IMR-90 (cell line): Measurements from ENCODE around the gene NDFIP2. TPM values are rescaled to one million over a fixed set of nuclear protein-coding genes. Genes with fewer than 3 reads are reported as not detected.

Experiments
- ATAC-seq: fragments of 200-7000 bp; cut with Tn5 transposase; 2 replicates; pipeline ENCODE4 v1.9.1; 2020; ENCODE audit warnings: low read depth, mild to moderate bottlenecking, moderate library complexity
- BruUV-seq: library from RNA; stranded (reverse); fragments of 400-500 nt; replicated peaks from 2 replicates; lab custom pipeline; 2021; lab: Mats Ljungman, UMichigan
- CTCF ChIA-PET: fragments of 300-600 bp; formaldehyde crosslinking; extraction: SDS; loops from one replicate; lab custom pipeline; 2021; ENCODE audit warnings: antibody characterized with exemption; lab: Yijun Ruan, JAX
- POLR2A ChIA-PET: fragments of 300-600 bp; sonication (Branson Sonifier 250); formaldehyde crosslinking; loops from one replicate; lab custom pipeline; 2022; ENCODE audit warnings: antibody characterized with exemption; ENCODE audit not compliant: unreplicated experiment; lab: Charles Lee
- DNase-seq: peaks from one replicate; pipeline ENCODE4 v3.0.0; 2013
- H2AFZ ChIP-seq: replicated peaks from 2 replicates; pipeline ENCODE3; 2013; ENCODE audit warnings: low read length, mild to moderate bottlenecking; ENCODE audit not compliant: poor library complexity
- H2AK5ac ChIP-seq: 2 replicates; pipeline ENCODE4 v1.6.1; 2013; ENCODE audit warnings: low read depth, low read length, inconsistent platforms
- H2AK9ac ChIP-seq: replicated peaks from 2 replicates; pipeline ENCODE3; 2013; ENCODE audit warnings: mild to moderate bottlenecking, low read depth, low read length, moderate library complexity; ENCODE audit not compliant: poor library complexity
- H2BK120ac ChIP-seq: 2 replicates; pipeline ENCODE4 v1.6.1; 2013; ENCODE audit warnings: low read depth, low read length, inconsistent platforms
- H2BK15ac ChIP-seq: 3 replicates; pipeline ENCODE4 v1.6.1; 2013; ENCODE audit warnings: low read depth, low read length, inconsistent platforms
- H2BK20ac ChIP-seq: 2 replicates; pipeline ENCODE4 v1.6.1; 2013; ENCODE audit warnings: low read depth, mild to moderate bottlenecking, inconsistent platforms, low read length, moderate library complexity
- H2BK5ac ChIP-seq: 2 replicates; pipeline ENCODE4 v1.6.1; 2013; ENCODE audit warnings: mild to moderate bottlenecking, low read depth, low read length, inconsistent platforms; ENCODE audit not compliant: poor library complexity, severe bottlenecking
- H3K14ac ChIP-seq: replicated peaks from 2 replicates; pipeline ENCODE4 v1.6.1; 2013; ENCODE audit warnings: low read depth, low read length, inconsistent platforms
- H3K18ac ChIP-seq: 2 replicates; pipeline ENCODE4 v1.6.1; 2013; ENCODE audit warnings: low read depth, low read length, control low read depth
- H3K23ac ChIP-seq: 2 replicates; pipeline ENCODE4 v1.6.1; 2013; ENCODE audit warnings: low read depth, low read length, inconsistent platforms
- H3K27ac ChIP-seq: 2 replicates; pipeline ENCODE4 v1.5.1; 2013; ENCODE audit warnings: mild to moderate bottlenecking, control low read depth, low read length; ENCODE audit not compliant: insufficient read depth
- H3K27me3 ChIP-seq: 2 replicates; pipeline ENCODE4 v1.6.1; 2013; ENCODE audit warnings: low read length; ENCODE audit not compliant: control insufficient read depth, insufficient read depth
- H3K36me3 ChIP-seq: 2 replicates; pipeline ENCODE4 v1.6.1; 2013; ENCODE audit warnings: low read length, mixed read lengths; ENCODE audit not compliant: control insufficient read depth, insufficient read depth
- H3K4ac ChIP-seq: 2 replicates; pipeline ENCODE4 v1.6.1; 2013; ENCODE audit warnings: low read depth, low read length, inconsistent platforms
- H3K4me1 ChIP-seq: 2 replicates; pipeline ENCODE4 v1.6.1; 2013; ENCODE audit warnings: low read length, mixed read lengths; ENCODE audit not compliant: control insufficient read depth, insufficient read depth
- H3K4me2 ChIP-seq: 2 replicates; pipeline ENCODE4 v1.6.1; 2013; ENCODE audit warnings: low read depth, mild to moderate bottlenecking, control low read depth, low read length, moderate library complexity
- H3K4me3 ChIP-seq: 2 replicates; pipeline ENCODE4 v1.5.1; 2013; ENCODE audit warnings: low read depth, mild to moderate bottlenecking, control low read depth, low read length, moderate library complexity; ENCODE audit not compliant: insufficient read depth
- H3K56ac ChIP-seq: 2 replicates; pipeline ENCODE4 v1.6.1; 2013; ENCODE audit warnings: low read length, inconsistent platforms; ENCODE audit not compliant: insufficient read depth; ENCODE audit errors: extremely low read depth
- H3K79me1 ChIP-seq, 2 experiments: 2 replicates each; pipeline ENCODE4 v1.6.1; 2013; ENCODE audit warnings: low read length in 2 of 2, inconsistent platforms in 1 of 2, low read depth in 1 of 2
- H3K9ac ChIP-seq: 2 replicates; pipeline ENCODE4 v1.6.1; 2013; ENCODE audit warnings: low read depth, low read length, control low read depth
- H3K9me1 ChIP-seq: 2 replicates; pipeline ENCODE4 v1.6.1; 2013; ENCODE audit warnings: low read length, inconsistent platforms; ENCODE audit not compliant: insufficient read depth
- H3K9me3 ChIP-seq: 2 replicates; pipeline ENCODE4 v1.6.1; 2013; ENCODE audit warnings: low read length; ENCODE audit not compliant: control insufficient read depth, insufficient read depth
- H4K20me1 ChIP-seq: 2 replicates; pipeline ENCODE4 v1.6.1; 2013; ENCODE audit warnings: low read length, inconsistent platforms; ENCODE audit not compliant: insufficient read depth
- H4K5ac ChIP-seq: 2 replicates; pipeline ENCODE4 v1.6.1; 2013; ENCODE audit warnings: mild to moderate bottlenecking, low read depth, low read length, control low read depth
- H4K8ac ChIP-seq, 2 experiments: 2 replicates each; pipeline ENCODE4 v1.6.1; 2013; ENCODE audit warnings: low read depth in 2 of 2, low read length in 2 of 2, control low read depth in 1 of 2, inconsistent platforms in 1 of 2
- H4K91ac ChIP-seq: 2 replicates; pipeline ENCODE4 v1.6.1; 2013; ENCODE audit warnings: low read depth, low read length, inconsistent platforms; ENCODE audit not compliant: insufficient read depth
- BHLHE40 ChIP-seq: fragments of 150-350 bp; IDR thresholded peaks from 2 replicates; pipeline ENCODE4 v1.6.1; 2016; ENCODE audit warnings: mild to moderate bottlenecking, low read depth, low read length
- CEBPB ChIP-seq: IDR thresholded peaks from 2 replicates; pipeline ENCODE4 v1.6.1; 2012; ENCODE audit warnings: low read depth, low read length, improper control_type of control experiment
- CTCF ChIP-seq: conservative IDR thresholded peaks from 2 replicates; pipeline ENCODE4 v1.5.1; 2012; ENCODE audit warnings: mild to moderate bottlenecking, low read depth, low read length, improper control_type of control experiment
- ELK1 ChIP-seq: fragments of 150-350 bp; IDR thresholded peaks from 2 replicates; pipeline ENCODE4 v1.6.1; 2016; ENCODE audit warnings: low read depth, mild to moderate bottlenecking, low read length, moderate library complexity, borderline replicate concordance
- FOS ChIP-seq: fragments of 150-350 bp; IDR thresholded peaks from 2 replicates; pipeline ENCODE4 v1.6.1; 2016; ENCODE audit warnings: low read depth, low read length
- MAZ ChIP-seq: IDR thresholded peaks from 2 replicates; pipeline ENCODE4 v1.6.1; 2012; ENCODE audit warnings: low read depth, mild to moderate bottlenecking, low read length, improper control_type of control experiment, moderate library complexity, borderline replicate concordance
- NFE2L2 ChIP-seq: fragments of 150-350 bp; IDR thresholded peaks from 2 replicates; pipeline ENCODE4 v1.6.1; 2016; ENCODE audit warnings: low read depth, mild to moderate bottlenecking, low read length
- POLR2A ChIP-seq: IDR thresholded peaks from 2 replicates; pipeline ENCODE4 v1.6.1; 2012; ENCODE audit warnings: mild to moderate bottlenecking, low read depth, low read length
- RAD21 ChIP-seq: IDR thresholded peaks from 2 replicates; pipeline ENCODE4 v1.6.1; 2012; ENCODE audit warnings: low read length, improper control_type of control experiment
- RCOR1 ChIP-seq: IDR thresholded peaks from 2 replicates; pipeline ENCODE4 v1.6.1; 2012; ENCODE audit warnings: mild to moderate bottlenecking, low read length, improper control_type of control experiment; ENCODE audit not compliant: insufficient replicate concordance
- RFX5 ChIP-seq: IDR thresholded peaks from 2 replicates; pipeline ENCODE4 v1.8.0; 2012; ENCODE audit warnings: low read depth, mild to moderate bottlenecking, low read length, moderate library complexity
- SMC3 ChIP-seq: fragments of 150-350 bp; IDR thresholded peaks from 2 replicates; pipeline ENCODE4 v1.6.1; 2016; ENCODE audit warnings: low read depth, mild to moderate bottlenecking, antibody characterized with exemption, low read length, moderate library complexity
- USF2 ChIP-seq: fragments of 150-350 bp; IDR thresholded peaks from 2 replicates; pipeline ENCODE4 v1.6.1; 2017; ENCODE audit warnings: mild to moderate bottlenecking, antibody characterized with exemption, low read length, low read depth
- WGBS, 2 experiments: methylation state at CpG; one replicate each; pipeline versions ENCODE4 v1.1.5 to v1.1.7; 2013; ENCODE audit warnings: missing lambda C conversion rate in 2 of 2; ENCODE audit not compliant: insufficient read length in 1 of 2; ENCODE audit errors: extremely low coverage in 2 of 2; 5-methylcytosine and 5-hydroxymethylcytosine counted together
- dilution Hi-C: fragments of 300-500 bp; cut with HindIII; formaldehyde crosslinking; loops from one replicate; pipeline ENCODE4 v1.14.3; 2018; ENCODE audit warnings: low sequenced_read_pairs; ENCODE audit not compliant: unreplicated experiment
- in situ Hi-C: fragments of 300-500 bp; cut with MboI; formaldehyde crosslinking; loops from 3 replicates; pipeline ENCODE4 v1.14.3; 2019; ENCODE audit warnings: low sequenced_read_pairs, inconsistent platforms, mixed read lengths
- intact Hi-C: fragments of 100-400 bp; cut with micrococcal nuclease; formaldehyde crosslinking; loops from 2 replicates; pipeline ENCODE4 v1.10.0; 2022
- polyA plus RNA-seq, 3 experiments: library from polyadenylated mRNA; depleted of rRNA; stranded (reverse); fragments of >200 nt; gene quantifications; 2 replicates each; pipeline ENCODE4 v1.2.3, GENCODE V29; 2012; ENCODE audit warnings: low replicate concordance in 1 of 3
- total RNA-seq: library from RNA; depleted of rRNA; stranded (reverse); fragments of >200 nt; gene quantifications from 2 replicates; pipeline ENCODE4 v1.2.3, GENCODE V29; 2012

NDFIP2 gene
- total and polyA plus RNA-seq, 2 of the 4 experiments (the other 2 are of a cell fraction), result 23.8 to 25.8 TPM

GRCh38 chr13:79477968-79478367 is 3.0 kb upstream of the NDFIP2 start:
- Histone ChIP-seq H3K27ac (no peak overlapping the region), H4K5ac (no peak overlapping the region), H2AK5ac (no peak overlapping the region), H4K20me1 (no peaks in the 10 kb centered on the region), H2BK120ac (no peak overlapping the region), H3K27me3 (peaks cover 8% of the 10 kb centered on the region), H2AK9ac (no peak overlapping the region), H3K4me2 (no peak overlapping the region), H3K18ac (no peak overlapping the region), H2AFZ (no peak overlapping the region), H3K56ac (no peak overlapping the region), H3K36me3 (no peaks in the 10 kb centered on the region), H3K14ac (no peak overlapping the region), H3K79me1 (peaks cover 6 to 11% of the 10 kb centered on the region in 2 experiments; a peak in 3 of 4 replicates), H2BK15ac (no peak overlapping the region), H3K23ac (no peak overlapping the region), H3K4ac (no peak overlapping the region), H3K4me1 (no peaks in the 10 kb centered on the region), H2BK20ac (no peak overlapping the region), H3K9ac (no peak overlapping the region), H2BK5ac (no peak overlapping the region), H4K91ac (no peak overlapping the region), H3K9me1 (no peaks in the 10 kb centered on the region), H4K8ac (no peak overlapping the region), H3K9me3 (no peaks in the 10 kb centered on the region), H3K4me3 (no peak overlapping the region)
- ChIA-PET CTCF (interaction anchor here (0.5 to 1.6 kb wide), 3 partner anchors 40 to 54 kb away, joined by 3 to 9 read pairs (median 7); no protein-coding TSS in a partner anchor), POLR2A (no interaction called here)
- WGBS, 2 experiments, result 49% methylated on average over 2 of the region's 3 CpGs; no CpG with 5 or more reads in 1 of the 2 experiments
- DNase-seq (no peak), ATAC-seq (no peak)
- in situ Hi-C loops (no loop called here), intact Hi-C loops (no loop called here), dilution Hi-C loops (no loop called here)
- TF ChIP-seq RAD21 (no peak), BHLHE40 (no peak), POLR2A (no peak), SMC3 (no peak), RCOR1 (no peak), USF2 (no peak), NFE2L2 (no peak), FOS (no peak), RFX5 (no peak), MAZ (no peak), CEBPB (no peak), CTCF (no peak), ELK1 (no peak)
- no TSS peak for BruUV-seq
